ENCODE measurements around the gene DLL4.

The DLL4 gene

DNA sequence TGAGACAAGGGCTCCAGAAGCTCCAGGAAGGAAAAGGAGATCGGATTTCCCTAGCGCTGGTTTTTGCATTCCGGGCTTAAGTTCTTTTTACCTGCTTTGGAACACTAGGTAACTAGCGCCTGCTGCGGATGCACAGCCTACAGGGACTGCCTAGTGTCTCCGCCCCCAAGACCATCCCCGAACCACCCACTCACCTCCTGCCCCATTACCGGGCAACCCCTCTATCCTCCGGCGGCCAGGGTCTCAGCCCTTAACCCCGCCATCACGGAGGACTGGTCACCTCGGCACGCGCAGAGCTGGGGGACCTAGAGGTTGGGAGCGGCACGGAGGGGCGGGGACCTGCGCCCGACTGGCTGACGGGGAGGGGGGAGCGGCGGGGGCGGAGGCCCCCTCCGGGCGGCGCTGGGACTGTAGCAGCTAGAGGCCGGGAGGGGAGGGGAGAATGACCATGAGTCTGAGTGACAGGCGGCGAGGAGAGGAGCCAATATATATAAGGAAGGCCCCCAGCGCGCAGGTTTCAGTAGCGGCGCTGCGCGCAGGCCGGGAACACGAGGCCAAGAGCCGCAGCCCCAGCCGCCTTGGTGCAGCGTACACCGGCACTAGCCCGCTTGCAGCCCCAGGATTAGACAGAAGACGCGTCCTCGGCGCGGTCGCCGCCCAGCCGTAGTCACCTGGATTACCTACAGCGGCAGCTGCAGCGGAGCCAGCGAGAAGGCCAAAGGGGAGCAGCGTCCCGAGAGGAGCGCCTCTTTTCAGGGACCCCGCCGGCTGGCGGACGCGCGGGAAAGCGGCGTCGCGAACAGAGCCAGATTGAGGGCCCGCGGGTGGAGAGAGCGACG, at the start of gene DLL4:
TSS of gene DLL4 (plus strand) at position 520 of the 839 bp plus-strand sequence. CDS start 329 bp downstream, outside the sequence.
- peak; percentile 89 for DNase-seq (ENCODE audit: low spot score)

DNA sequence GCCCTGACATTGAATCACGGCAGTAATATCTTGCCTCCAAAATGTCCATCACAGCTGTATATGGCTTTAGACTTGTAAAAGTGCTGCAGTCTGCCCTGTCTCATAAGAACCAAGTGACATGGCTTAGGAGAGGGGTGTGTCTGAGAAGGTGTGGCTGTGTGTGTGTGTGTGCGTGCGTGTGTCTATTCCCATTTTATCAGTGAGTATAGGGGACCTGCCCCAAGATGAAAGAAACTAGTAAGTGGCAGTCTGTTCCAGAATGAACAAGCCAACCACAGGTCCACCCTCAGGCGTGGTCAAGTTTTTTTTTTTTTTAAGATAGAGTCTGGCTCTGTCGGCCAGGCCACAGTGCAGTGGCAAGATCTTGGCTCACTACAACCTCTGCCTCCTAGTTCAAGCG, 49.5 kb upstream of the DLL4 start:
- no peak for DNase-seq (ENCODE audit: low spot score)

DNA sequence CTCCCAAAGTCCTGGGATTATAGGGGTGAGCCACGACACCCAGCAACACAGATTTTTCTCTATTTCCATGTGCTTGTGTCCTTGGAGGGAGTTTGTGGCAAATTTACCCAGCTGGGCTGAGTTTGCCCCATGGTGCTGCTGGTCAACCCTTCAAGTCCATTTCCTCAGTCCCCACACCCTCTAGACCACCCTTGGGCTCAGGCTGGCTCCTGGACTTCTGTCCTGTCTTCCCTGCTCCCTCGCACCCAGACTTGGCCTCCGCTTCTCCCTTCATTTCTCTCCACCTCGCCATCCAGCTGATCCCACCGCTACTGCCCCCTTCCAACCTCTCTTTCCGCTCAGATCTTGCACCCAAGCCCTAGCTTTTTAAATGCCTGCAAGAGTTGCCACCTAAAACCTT, 47.8 kb upstream of the DLL4 start:
- DNase-seq (ENCODE audit: low spot score) = no peak

DNA sequence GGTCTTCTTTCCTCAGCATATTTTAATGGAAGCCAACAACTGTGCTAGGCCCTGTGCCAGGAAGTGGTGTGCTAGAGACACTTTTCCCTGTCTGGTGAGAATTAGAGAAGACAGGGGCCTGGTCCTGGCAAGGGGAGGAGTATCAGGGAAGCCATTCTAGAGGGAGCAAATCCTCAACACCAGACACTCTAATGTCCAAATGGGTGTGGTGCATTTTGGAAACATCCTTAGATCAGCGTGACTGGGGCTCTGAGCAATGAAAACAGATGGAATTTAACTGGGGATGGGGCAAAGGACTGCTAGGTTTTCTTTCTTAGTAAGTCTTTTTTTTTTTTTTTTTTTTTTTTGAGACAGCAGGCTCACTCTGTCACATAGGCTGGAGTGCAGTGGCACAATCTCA, 42.6 kb upstream of the DLL4 start:
- no peak for DNase-seq (ENCODE audit: low spot score)

DNA sequence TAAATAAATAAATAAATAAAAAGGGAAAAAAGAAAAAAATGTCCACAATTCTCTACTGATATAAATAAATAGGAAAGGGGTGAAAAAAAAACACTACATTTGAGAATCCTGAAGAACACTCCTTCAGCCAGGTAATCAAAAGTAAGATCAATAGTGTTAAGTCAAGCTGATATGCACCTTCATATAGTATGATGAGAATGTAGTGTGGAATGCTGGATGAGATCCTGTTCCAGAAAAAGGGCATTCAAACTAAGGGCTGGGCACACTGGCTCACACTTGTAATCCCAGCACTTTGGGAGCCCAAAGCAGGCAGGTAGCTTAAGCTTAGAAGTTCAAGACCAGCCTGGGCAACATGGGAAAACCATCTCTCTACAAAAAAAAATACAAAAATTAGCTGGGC, 40.0 kb upstream of the DLL4 start:
- DNase-seq (ENCODE audit: low spot score) = no peak

DNA sequence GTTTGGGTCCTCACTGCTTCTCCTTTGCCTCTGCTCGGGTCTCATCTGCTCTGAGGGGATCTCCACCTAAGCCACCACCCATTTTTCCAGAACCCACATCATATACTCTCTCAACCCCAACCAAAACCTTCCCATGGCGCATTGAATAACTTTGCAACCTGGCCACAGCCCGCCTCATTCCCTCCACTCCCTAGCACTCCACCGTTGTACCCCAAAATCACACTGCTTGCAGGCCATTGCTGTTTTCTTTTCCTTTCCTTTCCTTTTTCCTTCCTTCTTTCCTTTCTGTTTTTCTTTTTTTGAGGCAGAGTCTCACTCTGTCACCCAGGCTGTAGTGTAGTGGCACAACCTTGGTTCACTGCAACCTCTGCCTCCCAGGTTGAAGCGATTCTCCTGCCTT, 38.0 kb upstream of the DLL4 start:
- no peak for DNase-seq (ENCODE audit: low spot score)

DNA sequence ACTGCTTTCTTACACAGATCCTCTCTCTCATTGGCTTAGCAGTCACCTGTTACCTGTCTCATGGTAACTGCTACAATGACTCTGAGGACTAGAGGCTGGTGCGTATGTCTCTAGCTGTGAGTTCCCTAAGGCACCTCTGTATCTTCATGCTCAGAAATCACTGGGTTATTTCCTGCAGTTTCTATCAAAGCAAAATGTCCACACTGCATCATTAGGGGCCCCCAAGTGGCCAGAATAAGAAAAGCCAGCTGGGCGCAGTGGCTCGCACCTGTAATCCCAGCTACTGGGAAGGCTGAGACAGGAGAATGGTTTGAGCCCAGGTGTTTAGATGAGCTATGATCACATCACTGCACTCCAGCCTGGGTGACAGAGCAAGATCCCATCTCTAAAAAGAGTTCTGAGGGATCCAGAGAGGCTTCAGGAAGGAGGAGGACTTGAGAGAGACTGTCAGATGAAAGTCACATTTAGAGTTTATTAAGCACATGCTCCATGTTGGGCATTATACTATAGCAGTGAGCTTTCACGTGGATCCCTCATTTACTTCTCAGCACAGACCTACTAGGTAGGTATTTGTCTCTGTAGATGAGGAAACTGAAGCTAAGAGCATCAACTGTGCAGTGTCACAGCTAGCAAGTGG, 37.2 kb upstream of the DLL4 start:
- no peak for DNase-seq (ENCODE audit: low spot score)

DNA sequence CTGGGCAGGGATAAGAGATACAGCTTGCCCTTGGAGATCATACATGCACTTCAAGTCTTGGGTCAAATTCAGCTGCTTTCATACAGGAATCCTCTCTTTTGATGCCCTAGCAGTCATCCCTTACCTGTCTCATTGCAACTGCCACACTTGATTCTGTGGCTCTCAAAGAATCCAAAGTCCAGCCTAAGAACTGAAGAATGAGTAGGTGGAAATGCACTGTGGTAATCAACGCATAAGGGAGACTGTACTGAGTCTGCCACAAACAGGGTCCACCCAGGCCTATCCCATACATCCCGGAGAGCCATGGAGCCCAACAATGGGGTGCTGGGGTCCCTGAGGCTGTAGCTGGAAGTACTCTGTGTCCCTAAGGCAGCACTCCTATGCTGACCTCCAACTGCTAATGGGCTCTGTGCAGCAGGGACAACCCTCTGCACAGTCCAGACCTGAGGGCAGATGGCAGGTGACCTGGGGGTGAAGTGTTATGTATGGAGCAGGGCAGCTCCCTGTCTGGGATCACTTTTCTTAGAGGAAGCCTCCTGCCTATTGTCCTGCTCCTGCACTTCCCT, 36.6 kb upstream of the DLL4 start:
- no peak for DNase-seq (ENCODE audit: low spot score)

DNA sequence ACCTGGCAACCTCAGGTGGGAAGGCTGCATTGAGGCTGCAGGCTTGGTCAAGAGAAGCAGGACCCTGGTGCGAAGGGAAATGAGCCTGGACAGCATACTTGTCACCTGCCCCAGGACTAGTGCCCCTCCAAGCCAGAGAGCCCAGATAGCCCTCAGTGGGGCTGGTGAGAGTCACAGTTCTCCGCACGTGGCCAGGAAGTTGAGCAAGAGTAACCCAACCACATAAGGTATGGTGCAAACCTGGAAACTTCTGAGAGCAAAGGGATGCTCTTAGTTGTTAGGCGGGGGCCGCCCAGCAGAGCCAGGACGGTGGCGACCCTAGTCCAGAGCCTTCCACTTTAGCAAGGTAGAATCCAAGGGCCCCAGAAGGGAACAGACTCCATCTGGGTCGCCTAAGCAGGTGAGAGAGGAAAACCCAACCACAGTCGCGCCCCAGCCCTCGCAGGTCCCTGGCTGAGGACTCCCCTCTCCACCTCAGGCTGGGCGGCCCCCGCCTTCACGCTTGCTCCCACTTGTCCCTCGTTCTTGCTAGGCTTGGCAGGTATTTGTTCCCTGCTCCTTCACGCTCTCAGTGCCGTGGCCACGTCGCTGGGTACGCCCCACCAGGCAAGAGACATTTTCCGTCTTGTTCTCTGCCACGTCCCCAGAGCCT, 36.0 kb upstream of the DLL4 start:
- no peak for DNase-seq (ENCODE audit: low spot score)

DNA sequence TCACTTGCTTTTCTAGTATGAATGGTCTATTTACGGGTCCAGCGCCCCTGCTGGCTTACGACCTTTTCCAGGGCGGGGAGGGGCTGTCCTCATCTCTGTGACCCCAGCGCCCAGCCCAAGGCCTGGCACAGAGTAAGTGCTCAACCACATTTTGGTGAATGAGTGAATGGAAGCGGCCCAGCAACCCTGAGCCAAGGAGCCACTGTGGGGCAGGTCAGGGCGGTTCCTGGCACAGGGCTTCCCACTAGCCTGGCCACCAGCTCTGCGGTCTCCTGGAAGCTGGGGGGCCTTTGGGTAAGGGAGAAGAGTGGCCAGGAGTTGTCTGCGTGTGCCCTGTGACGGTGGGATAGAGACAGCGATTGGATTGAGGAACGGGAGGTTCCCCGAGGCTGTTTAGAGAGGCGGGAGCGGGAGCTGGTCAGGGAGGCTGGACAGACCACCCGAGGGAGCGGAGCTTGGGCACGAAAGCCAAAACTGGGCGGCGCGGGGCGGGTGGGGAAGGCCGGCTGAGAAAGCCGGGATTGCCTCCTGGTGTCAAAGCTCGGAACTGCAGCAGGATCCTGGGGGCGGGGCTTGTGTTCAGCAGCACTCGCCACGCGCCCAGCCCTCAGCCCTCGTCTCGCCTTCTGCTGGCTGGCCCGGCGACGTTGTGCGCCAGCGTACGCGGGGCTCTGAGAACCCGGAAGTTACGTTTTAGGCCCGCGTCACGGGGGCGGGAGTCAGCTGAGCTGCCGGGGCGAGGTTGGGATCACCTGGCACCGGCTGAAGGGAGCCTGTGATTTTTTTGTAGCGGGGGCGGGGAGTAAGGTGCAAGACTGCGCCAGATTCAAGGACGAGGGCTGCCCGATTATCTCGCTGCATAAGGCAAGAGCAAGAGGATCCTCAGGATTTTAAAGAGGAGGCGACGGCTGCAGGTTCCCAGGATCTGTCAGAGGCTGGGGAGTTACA, 35.1 kb upstream of the DLL4 start, which contains the start of gene VPS18:
TSS of gene VPS18 (plus strand) at position 718 of the 948 bp plus-strand sequence. CDS start 319 bp downstream, outside the sequence.
- peak; percentile 81 for DNase-seq (ENCODE audit: low spot score)

DNA sequence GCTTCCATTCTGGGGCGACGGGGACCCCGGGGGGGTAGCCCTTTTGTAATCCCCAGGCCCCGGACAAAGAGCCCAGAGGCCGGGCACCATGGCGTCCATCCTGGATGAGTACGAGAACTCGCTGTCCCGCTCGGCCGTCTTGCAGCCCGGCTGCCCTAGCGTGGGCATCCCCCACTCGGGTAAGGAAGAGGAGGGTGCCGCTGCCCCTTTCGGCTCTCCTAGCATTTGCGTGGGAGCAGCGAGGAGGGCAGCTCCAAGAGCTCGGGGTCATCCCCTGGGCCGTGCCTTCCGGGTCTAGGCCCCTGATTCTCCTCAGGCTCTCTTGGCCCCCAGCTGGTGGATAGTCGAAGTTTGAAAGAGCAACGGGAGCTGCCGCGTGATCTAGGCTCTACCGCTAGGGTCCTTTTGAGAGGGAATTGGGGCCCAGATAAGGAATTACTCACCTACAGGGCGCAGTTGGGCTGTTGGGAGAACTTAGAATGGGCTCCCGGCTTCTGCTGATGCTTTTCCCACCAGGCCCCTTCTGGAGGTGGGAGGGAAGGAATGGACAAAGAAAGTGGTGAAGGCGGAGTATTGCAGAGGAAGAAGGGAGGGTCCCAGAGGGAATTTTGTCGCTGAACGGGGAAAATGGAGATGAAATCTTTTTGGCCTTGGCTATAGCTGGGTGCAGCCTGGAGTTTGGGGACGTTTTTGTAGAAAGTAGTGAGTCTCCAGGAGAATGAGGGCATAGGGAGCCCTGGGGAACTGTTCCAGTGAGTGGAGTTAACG, 34.3 kb upstream of the DLL4 start:
- peak; percentile 64 for DNase-seq (ENCODE audit: low spot score)

DNA sequence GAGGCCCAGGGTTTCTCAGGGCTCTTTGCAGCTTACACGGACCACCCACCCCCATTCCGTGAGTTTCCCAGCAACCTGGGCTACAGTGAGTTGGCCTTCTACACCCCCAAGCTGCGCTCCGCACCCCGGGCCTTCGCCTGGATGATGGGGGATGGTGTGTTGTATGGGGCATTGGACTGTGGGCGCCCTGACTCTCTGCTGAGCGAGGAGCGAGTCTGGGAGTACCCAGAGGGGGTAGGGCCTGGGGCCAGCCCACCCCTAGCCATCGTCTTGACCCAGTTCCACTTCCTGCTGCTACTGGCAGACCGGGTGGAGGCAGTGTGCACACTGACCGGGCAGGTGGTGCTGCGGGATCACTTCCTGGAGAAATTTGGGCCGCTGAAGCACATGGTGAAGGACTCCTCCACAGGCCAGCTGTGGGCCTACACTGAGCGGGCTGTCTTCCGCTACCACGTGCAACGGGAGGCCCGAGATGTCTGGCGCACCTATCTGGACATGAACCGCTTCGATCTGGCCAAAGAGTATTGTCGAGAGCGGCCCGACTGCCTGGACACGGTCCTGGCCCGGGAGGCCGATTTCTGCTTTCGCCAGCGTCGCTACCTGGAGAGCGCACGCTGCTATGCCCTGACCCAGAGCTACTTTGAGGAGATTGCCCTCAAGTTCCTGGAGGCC, 29.5 kb upstream of the DLL4 start:
- DNase-seq (ENCODE audit: low spot score) = no peak

DNA sequence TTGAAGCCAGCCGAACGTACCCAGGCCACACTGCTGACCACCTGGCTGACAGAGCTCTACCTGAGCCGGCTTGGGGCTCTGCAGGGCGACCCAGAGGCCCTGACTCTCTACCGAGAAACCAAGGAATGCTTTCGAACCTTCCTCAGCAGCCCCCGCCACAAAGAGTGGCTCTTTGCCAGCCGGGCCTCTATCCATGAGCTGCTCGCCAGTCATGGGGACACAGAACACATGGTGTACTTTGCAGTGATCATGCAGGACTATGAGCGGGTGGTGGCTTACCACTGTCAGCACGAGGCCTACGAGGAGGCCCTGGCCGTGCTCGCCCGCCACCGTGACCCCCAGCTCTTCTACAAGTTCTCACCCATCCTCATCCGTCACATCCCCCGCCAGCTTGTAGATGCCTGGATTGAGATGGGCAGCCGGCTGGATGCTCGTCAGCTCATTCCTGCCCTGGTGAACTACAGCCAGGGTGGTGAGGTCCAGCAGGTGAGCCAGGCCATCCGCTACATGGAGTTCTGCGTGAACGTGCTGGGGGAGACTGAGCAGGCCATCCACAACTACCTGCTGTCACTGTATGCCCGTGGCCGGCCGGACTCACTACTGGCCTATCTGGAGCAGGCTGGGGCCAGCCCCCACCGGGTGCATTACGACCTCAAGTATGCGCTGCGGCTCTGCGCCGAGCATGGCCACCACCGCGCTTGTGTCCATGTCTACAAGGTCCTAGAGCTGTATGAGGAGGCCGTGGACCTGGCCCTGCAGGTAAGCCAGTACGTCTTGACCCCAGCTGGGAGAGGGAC, 28.7 kb upstream of the DLL4 start:
- DNase-seq (ENCODE audit: low spot score) = no peak

DNA sequence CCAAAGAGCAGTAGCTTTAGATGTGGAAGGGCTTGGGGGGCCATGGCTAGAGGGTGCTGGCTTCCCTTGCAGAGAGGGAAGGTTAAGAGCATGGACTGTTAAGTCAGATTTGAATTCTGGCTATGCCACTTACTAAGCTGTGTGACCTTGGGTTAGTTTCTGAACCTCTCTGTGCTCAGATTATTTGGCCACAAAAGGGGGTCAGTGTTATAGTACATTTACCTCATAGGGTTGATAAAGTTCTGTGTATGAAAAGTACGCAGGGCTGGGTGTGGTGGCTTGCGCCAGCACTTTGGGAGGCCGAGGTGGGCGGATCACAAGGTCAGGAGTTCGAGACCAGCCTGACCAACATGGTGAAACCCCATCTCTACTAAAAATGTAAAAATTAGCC, 28.1 kb upstream of the DLL4 start:
- DNase-seq (ENCODE audit: low spot score) = no peak

DNA sequence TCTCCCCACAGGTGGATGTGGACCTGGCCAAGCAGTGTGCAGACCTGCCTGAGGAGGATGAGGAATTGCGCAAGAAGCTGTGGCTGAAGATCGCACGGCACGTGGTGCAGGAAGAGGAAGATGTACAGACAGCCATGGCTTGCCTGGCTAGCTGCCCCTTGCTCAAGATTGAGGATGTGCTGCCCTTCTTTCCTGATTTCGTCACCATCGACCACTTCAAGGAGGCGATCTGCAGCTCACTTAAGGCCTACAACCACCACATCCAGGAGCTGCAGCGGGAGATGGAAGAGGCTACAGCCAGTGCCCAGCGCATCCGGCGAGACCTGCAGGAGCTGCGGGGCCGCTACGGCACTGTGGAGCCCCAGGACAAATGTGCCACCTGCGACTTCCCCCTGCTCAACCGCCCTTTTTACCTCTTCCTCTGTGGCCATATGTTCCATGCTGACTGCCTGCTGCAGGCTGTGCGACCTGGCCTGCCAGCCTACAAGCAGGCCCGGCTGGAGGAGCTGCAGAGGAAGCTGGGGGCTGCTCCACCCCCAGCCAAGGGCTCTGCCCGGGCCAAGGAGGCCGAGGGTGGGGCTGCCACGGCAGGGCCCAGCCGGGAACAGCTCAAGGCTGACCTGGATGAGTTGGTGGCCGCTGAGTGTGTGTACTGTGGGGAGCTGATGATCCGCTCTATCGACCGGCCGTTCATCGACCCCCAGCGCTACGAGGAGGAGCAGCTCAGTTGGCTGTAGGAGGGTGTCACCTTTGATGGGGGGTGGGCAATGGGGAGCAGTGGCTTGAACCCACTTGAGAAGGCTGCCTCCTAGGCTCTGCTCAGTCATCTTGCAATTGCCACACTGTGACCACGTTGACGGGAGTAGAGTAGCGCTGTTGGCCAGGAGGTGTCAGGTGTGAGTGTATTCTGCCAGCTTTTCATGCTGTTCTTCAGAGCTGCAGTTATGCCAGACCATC, 26.3 kb upstream of the DLL4 start:
- no peak for DNase-seq (ENCODE audit: low spot score)

DNA sequence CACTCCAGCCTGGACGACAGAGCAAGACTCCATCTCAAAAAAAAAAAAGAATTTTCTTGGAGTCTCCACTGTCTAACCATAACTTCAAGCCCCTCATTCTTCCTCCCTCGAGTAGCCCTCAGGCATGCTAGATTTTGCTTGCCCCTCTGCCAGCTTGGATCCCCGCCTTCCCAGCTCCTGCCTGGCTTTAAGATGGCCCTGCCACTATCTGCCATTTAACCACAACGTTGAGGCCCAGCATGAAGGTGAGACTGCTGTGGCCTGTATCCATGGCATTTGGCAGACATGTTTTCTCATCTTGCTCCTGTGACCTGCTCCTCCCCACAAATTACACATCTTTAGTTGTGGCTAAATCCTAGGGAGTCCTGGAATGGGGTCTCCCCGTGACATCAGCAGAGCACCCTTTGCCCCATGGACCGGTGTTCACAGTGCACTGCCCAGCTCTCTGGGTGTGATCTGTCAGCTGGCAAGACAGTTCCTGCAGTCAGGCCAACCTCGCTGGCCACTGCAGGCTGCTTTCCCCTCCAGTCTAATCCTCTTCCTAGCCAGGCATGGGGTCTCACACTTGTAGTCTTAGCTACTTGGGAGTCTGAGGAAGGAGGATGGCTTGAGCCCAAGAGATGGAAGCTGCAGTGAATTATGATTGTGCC, 24.5 kb upstream of the DLL4 start:
- no peak for DNase-seq (ENCODE audit: low spot score)
